CD1c-positive myeloid dendritic cell (primary cell): Measurements from ENCODE around the gene SLC36A3.
A peak's percentile ranks its signal among the peaks of the same experiment; 100 is the strongest.
"Not testable (repeated sequence)": the region's sequence is repeated elsewhere in the genome, so short reads cannot be mapped to it uniquely, and the experiment has no call there.

Source experiments
- DNase-seq: peaks from one replicate; pipeline ENCODE4 v3.0.0-alpha.2; 2016; ENCODE audit errors: extremely low spot score

The SLC36A3 gene

DNA sequence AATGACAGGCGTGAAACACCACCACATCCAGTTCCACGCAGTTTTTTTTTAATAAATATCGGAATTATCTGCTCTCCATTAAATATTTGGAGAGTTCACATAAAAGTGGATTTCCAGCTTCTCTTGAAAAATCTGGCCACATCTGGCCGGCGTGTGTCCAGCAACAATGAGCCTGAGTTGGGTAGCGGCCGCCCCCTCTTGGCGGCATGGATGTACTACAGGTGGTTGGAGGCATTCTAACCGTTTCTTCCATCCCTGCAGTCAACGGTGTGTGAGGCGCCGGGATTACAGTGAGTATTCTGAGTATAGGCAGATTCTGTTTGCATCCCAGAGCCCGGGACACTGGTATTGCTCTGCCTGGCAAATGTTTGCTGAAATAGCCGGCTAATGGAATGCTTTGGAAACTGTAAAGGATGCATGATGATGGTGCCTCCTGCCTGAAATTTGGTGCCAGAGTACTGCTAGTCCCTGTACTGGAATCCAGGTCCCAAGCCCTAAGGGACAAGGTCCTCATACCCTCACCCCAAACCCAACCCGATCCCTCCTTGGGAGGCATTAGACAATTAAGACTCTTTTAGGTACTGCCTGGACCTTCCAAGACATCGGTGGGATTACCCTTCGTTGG lies 64.2 kb downstream of the SLC36A3 start:
- DNase-seq: peak; percentile 78

DNA sequence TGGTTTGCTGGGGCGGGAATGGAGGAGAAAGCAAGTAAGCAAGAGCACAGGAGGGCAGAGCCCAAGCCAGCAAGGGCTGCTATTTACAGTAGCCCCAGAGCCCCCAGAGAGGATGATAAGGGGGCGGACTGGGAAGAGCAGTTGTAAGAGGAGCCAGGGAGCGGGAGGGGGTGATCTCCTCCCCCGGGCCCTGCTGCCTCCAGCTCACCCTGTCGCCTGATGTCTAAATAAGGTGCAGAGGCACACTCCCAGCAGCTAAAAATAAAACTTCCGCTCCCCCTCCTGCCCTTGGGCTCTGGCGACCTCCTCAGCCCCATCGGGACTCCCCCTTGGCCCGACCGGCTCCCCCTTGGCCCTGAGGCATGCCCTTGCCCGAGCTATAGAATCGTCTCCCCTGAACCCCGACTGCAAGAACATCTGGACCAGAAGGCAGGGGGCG lies 65.2 kb downstream of the SLC36A3 start:
- DNase-seq: no peak

GRCh38 chr5:151237685-151238084 lies 65.9 kb downstream of the SLC36A3 start:
- DNase-seq: no peak

GRCh38 chr5:151236888-151237287 lies 66.7 kb downstream of the SLC36A3 start:
- no peak for DNase-seq

DNA sequence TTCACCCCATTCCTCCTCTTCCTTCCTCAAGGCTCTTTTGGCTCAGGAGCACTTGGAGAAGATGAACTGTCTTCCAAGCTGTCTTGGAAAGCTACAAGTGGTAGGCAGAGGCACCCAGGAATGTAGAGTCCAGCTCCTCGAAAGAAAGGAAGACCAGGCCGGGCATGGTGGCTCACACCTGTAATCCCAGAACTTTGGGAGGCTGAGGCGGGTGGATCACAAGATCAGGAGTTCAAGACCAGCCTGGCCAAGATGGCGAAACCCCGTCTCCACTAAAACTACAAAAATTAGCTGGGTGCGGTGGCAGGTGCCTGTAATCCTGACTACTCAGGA lies 68.4 kb downstream of the SLC36A3 start:
- DNase-seq: not testable (repeated sequence)

DNA sequence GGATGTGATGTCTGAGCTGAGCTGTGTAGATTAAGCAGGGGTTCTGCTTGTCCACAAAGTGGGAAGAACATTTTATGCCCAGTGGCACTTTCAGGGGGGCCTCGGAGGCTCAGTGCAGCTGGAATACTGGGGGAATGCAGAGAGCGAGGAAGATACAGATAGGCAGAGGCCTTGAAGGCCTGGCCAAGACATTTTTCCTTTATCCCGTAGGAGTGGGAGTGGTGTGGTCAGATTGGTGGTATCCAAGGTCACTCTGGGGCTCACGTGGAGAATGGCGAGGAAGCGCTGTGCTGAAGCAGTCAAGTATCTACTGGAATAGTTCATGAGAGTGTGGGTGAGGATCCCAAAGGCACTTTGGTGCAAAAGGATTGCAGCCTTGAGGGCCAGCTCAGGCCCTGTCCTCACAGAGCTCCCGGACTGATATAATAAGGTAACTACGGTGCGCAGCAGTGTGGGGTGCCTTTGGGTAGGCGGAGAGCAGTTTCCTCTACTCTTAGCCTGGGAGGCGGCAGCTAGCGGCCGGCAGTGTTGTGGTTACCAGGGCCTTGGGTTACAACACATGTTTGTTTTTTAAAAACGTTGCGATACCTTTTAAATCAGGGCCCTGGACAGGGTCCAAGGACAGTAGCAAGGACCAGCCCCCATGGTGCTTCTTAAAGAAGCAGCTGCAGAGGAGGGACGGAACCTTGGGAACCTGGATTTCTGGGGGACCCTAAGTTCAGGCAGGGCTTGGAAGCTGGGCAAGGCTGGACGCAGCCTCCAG lies 68.9 kb downstream of the SLC36A3 start:
- DNase-seq: peak; percentile 83

GRCh38 chr5:151233616-151234085 lies 69.9 kb downstream of the SLC36A3 start:
- no peak for DNase-seq

DNA sequence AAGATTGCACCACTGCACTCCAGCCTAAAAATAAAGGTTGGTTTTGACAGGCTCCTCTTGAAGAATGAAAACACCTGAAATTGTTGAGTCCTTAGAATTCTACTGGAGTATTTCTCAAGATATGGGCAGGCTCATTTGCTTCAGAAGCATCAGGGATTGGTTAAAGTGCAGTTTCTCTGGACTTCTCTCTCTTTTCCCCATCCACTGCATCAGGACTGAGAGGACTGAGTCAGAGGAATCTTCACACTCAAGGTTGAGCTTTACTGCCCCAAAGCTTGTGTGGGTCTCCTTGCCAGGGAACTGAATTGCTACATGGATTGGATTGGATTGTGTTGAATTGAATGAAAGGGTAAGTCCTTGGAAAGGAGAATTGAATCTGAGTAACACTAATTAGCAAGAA lies 72.2 kb downstream of the SLC36A3 start:
- no peak for DNase-seq

GRCh38 chr5:151230048-151230680 lies 73.4 kb downstream of the SLC36A3 start:
- DNase-seq: no peak

DNA sequence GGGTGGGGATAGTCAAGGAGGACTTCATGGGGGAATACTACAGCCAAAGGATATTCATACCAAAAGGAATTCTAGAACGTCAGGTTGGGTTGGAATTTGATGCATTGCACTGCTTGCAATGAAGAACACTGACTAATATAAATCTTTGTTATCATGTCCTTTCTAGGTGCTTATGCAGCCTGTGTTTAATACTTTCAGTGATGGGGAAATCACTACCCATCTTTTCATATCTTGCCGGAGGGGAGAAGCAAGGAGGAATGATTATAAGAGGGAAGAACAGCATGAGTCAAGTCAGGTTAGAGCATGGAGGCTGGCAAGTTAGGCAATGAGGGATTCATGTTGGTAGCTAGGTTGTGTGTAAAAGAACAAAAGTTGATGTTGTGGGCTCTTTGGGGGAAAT lies 74.6 kb downstream of the SLC36A3 start:
- no peak for DNase-seq

GRCh38 chr5:151227918-151228447 lies 75.6 kb downstream of the SLC36A3 start:
- DNase-seq: no peak
